ENCODE measurements around the gene CLEC2L. TPM values are rescaled to one million over a fixed set of nuclear protein-coding genes. Genes with fewer than 3 reads are reported as not detected.
"Not testable (repeated sequence)": the region's sequence is repeated elsewhere in the genome, so short reads cannot be mapped to it uniquely, and the experiment has no call there.

Gene CLEC2L
- total RNA-seq, 1 donor from 2014 or later: 0.15 TPM

- Histone ChIP-seq H3K4me1 (peaks cover 11% of the 10 kb centered on the region), H3K36me3 (no peaks in the 10 kb centered on the region), H3K4me2 (no peak overlapping the region), H3K27me3 (no peaks in the 10 kb centered on the region), H3K9me3 (ENCODE audit: low read depth) (no peaks in the 10 kb centered on the region), H3K79me2 (ENCODE audit: low read depth) (no peaks in the 10 kb centered on the region), H3F3A (ENCODE audit: low read depth) (peaks cover 9% of the 10 kb centered on the region), H3K27ac (no peak overlapping the region), H3K4me3 (no peak overlapping the region), H3K9ac (no peak overlapping the region), H2AFZ (replicated peaks) (no peak overlapping the region), H4K20me1 (ENCODE audit: low read depth) (no peaks in the 10 kb centered on the region)
- H3K27ac Mint-ChIP-seq: no peak overlapping the region
- no peaks in the 10 kb centered on the region for H3K36me3 Mint-ChIP-seq
- TF ChIP-seq EZH2phosphoT487 (IDR thresholded peaks at IDR 0.05) (no peak), CTCF (IDR thresholded peaks at IDR 0.05) (no peak), EZH2 (IDR thresholded peaks at IDR 0.05) (no peak)
- H3K4me1 Mint-ChIP-seq: peaks cover 20% of the 10 kb centered on the region
- H3K9me3 Mint-ChIP-seq: no peaks in the 10 kb centered on the region
- H3K4me3 Mint-ChIP-seq: no peak overlapping the region
- DNase-seq (ENCODE audit: low spot score): no peak
- H3K27me3 Mint-ChIP-seq (ENCODE audit: insufficient read depth, low read depth): peaks cover 4% of the 10 kb centered on the region
Observed at GRCh38 chr7:139544645-139545044, 21.2 kb downstream of the CLEC2L start.

DNA sequence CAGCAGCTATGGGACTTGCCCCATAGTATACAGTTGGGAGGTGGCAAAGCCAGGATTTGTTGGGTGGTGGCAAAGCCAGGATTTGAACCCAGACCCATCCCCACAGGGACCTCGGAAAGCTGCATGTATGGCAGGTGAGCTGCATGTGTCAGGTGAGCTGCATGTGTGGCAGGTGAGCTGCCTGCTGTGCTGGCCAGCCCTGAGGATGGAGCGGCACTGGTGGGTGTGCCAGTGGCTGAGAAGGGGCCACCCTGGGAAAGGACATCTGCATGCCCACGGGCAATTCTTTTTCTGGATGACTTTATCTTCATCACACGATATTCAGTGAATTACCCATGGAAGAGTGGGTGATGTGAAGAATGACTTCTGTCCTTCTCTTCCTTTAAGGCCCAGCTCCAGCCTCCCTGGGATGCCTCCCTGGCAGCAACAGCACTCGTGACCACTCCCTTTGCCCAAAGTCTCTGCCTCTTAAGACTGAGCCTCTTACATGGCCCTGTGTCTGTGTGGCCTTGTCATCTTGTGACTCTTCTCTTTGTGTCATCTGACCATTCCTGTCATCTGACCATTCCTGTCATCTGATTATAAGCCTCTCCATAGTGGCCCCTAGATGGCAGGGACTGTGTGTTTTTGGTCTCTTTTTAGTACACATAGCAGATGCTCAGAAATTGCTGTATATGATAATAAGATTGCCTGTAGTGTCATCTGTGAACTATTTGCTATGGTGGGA lies 25.0 kb downstream of the CLEC2L start:
- H3K27ac ChIP-seq: no peak overlapping the region
- H3K9me3 ChIP-seq (ENCODE audit: low read depth): no peaks in the 10 kb centered on the region
- no peaks in the 10 kb centered on the region for H3K36me3 ChIP-seq
- no peaks in the 10 kb centered on the region for H3K4me1 ChIP-seq
- Mint-ChIP-seq H3K9me3 (no peaks in the 10 kb centered on the region), H3K4me3 (no peak overlapping the region), H3K27ac (no peak overlapping the region), H3K27me3 (ENCODE audit: insufficient read depth, low read depth) (peaks cover 7% of the 10 kb centered on the region), H3K36me3 (no peaks in the 10 kb centered on the region), H3K4me1 (peaks cover 3% of the 10 kb centered on the region)
- H3K79me2 ChIP-seq (ENCODE audit: low read depth): no peaks in the 10 kb centered on the region
- H4K20me1 ChIP-seq (ENCODE audit: low read depth): no peaks in the 10 kb centered on the region
- no peak overlapping the region for H2AFZ ChIP-seq (replicated peaks)
- H3K9ac ChIP-seq: no peak overlapping the region
- TF ChIP-seq EZH2 (IDR thresholded peaks at IDR 0.05) (no peak), CTCF (IDR thresholded peaks at IDR 0.05) (no peak), EZH2phosphoT487 (IDR thresholded peaks at IDR 0.05) (no peak)
- H3F3A ChIP-seq (ENCODE audit: low read depth): no peaks in the 10 kb centered on the region
- H3K4me2 ChIP-seq: no peak overlapping the region
- no peak overlapping the region for H3K4me3 ChIP-seq
- no peak for DNase-seq (ENCODE audit: low spot score)
- H3K27me3 ChIP-seq: no peaks in the 10 kb centered on the region

GRCh38 chr7:139553991-139554700 lies 30.7 kb downstream of the CLEC2L start:
- not testable (repeated sequence) for H4K20me1 ChIP-seq (ENCODE audit: low read depth); H3K4me2 ChIP-seq; H3K4me1 ChIP-seq; H3K27me3 Mint-ChIP-seq (ENCODE audit: insufficient read depth, low read depth); H3K4me1 Mint-ChIP-seq; H3F3A ChIP-seq (ENCODE audit: low read depth); DNase-seq (ENCODE audit: low spot score); H3K9me3 ChIP-seq (ENCODE audit: low read depth); H3K27ac ChIP-seq; H3K4me3 ChIP-seq; H3K9ac ChIP-seq; H3K36me3 Mint-ChIP-seq; H3K36me3 ChIP-seq; H3K79me2 ChIP-seq (ENCODE audit: low read depth); H3K9me3 Mint-ChIP-seq; H3K27me3 ChIP-seq; H3K27ac Mint-ChIP-seq
- peak overlapping the region; percentile 6 for H3K4me3 Mint-ChIP-seq
- H2AFZ ChIP-seq (replicated peaks): peak overlapping the region; percentile 65
- TF ChIP-seq CTCF (IDR thresholded peaks at IDR 0.05): peak; percentile 32
